ENCODE results near the gene C16orf86.

Gene C16orf86

DNA sequence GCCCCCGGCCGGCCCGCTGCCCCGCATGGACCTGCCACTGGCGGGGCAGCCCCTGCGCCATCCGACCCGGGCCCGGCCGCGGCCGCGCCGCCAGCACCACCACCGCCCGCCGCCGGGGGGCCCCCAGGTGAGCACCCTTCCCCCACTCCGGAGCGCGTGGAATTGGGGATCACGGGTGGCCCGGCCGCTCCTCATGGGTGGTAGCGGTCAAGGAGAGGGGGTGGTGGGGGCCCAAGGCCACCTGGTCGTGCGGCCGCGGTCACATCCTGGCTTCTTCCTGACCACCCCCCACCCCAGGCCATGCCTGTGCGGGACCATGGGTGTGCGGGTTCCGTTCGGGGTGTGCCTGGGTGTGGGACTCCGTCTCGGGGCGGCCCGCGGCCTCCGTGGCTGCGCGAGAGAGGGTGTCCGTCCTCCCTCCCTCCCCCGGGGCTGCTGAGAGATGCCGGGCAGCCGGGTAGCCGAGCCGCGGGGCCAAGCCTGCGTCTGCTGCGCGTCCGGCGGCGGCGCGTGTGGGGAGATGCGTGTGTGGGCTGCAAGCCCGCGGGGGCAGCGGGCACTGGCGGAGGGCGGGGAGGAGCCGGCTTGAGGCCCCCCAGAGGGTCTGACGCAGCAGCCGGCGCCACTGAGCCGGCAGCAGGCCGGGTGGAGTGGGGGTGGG lies 13.4 kb upstream of the C16orf86 start:
- Histone ChIP-seq H3K4me1 (ENCODE audit: control insufficient read depth in 5 of 5, insufficient read depth in 5 of 5, low read length in 5 of 5) (peaks cover 4 to 26% (median 18%) of the 10 kb centered on the region in 5 donors), H3K27ac (ENCODE audit: low read depth, low read length) (no peak overlapping the region), H3K4me3 (ENCODE audit: low read depth in 1 of 5, low read length in 5 of 5) (peak overlapping the region in 1 of 5 donors; percentile 38), H3K36me3 (ENCODE audit: control insufficient read depth in 5 of 5, insufficient read depth in 5 of 5, low read length in 5 of 5) (peaks cover 0 to 17% (median 12%) of the 10 kb centered on the region in 5 donors), H3K9ac (ENCODE audit: low read length in 5 of 5) (no peak overlapping the region), H3K9me3 (ENCODE audit: control insufficient read depth in 5 of 5, low read length in 5 of 5) (no peaks in the 10 kb centered on the region), H3K27me3 (ENCODE audit: control insufficient read depth in 5 of 5, insufficient read depth in 4 of 5, low read length in 5 of 5) (peaks cover 36 to 63% (median 50%) of the 10 kb centered on the region in 5 donors)

DNA sequence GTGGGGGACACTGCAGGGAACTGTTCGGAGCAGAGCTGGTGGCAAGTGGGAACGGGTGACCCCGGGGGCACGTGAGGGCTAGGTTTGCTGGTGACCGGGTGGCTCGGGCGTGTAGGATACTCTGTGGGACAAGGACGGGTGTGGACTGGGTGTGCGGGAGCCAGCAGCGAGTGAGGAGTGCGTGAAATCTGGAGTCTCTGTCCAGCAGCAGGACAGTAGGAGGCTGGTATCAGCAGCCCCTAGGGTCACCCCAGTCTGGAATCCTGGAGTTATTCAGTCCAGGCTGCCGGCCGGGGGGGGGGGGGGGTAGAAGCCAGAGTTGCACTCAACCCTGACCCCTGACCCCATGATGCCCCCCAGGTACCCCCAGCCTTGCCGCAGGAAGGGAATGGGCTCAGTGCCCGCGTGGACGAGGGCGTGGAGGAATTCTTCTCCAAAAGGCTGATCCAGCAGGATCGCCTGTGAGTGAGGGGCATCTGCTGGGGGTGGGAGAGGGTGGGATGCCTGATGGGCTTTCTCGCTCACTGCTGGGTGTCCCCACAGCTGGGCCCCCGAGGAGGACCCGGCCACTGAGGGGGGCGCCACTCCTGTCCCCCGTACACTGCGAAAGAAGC lies 12.7 kb upstream of the C16orf86 start:
- no peaks in the 10 kb centered on the region for H3K9me3 ChIP-seq (ENCODE audit: control insufficient read depth in 5 of 5, low read length in 5 of 5)
- peak overlapping the region in 1 of 5 donors; percentile 38 for H3K4me3 ChIP-seq (ENCODE audit: low read depth in 1 of 5, low read length in 5 of 5)
- H3K27me3 ChIP-seq (ENCODE audit: control insufficient read depth in 5 of 5, insufficient read depth in 4 of 5, low read length in 5 of 5) = peaks cover 29 to 57% (median 43%) of the 10 kb centered on the region in 5 donors
- no peak overlapping the region for H3K27ac ChIP-seq (ENCODE audit: low read depth, low read length)
- peaks cover 0 to 23% (median 14%) of the 10 kb centered on the region in 5 donors for H3K36me3 ChIP-seq (ENCODE audit: control insufficient read depth in 5 of 5, insufficient read depth in 5 of 5, low read length in 5 of 5)
- H3K4me1 ChIP-seq (ENCODE audit: control insufficient read depth in 5 of 5, insufficient read depth in 5 of 5, low read length in 5 of 5) = peaks cover 4 to 23% (median 20%) of the 10 kb centered on the region in 5 donors
- H3K9ac ChIP-seq (ENCODE audit: low read length in 5 of 5) = no peak overlapping the region

DNA sequence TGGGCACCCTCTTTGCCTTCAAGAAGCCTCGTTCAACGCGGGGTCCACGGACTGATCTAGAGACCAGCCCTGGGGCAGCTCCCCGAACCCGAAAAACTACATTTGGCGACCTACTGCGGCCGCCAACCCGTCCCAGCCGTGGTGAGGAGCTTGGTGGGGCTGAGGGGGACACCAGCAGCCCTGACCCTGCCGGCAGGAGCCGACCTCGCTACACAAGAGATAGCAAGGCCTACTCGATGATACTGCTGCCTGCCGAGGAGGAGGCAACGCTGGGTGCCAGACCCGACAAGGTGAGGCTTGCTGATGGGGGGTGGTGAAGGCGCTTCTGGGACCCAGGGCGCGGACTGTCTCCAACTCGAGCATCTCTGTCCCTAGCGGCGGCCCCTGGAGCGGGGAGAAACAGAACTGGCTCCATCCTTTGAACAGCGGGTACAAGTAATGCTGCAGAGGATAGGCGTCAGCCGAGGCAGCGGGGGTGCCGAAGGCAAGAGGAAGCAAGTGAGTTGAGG lies 12.2 kb upstream of the C16orf86 start:
- Histone ChIP-seq H3K27me3 (ENCODE audit: control insufficient read depth in 5 of 5, insufficient read depth in 4 of 5, low read length in 5 of 5) (peaks cover 28 to 51% (median 41%) of the 10 kb centered on the region in 5 donors), H3K36me3 (ENCODE audit: control insufficient read depth in 5 of 5, insufficient read depth in 5 of 5, low read length in 5 of 5) (peaks cover 0 to 24% (median 14%) of the 10 kb centered on the region in 5 donors), H3K9me3 (ENCODE audit: control insufficient read depth in 5 of 5, low read length in 5 of 5) (no peaks in the 10 kb centered on the region), H3K4me3 (ENCODE audit: low read depth in 1 of 5, low read length in 5 of 5) (no peak overlapping the region), H3K9ac (ENCODE audit: low read length in 5 of 5) (no peak overlapping the region), H3K4me1 (ENCODE audit: control insufficient read depth in 5 of 5, insufficient read depth in 5 of 5, low read length in 5 of 5) (peaks cover 2 to 25% (median 23%) of the 10 kb centered on the region in 5 donors), H3K27ac (ENCODE audit: low read depth, low read length) (no peak overlapping the region)

DNA sequence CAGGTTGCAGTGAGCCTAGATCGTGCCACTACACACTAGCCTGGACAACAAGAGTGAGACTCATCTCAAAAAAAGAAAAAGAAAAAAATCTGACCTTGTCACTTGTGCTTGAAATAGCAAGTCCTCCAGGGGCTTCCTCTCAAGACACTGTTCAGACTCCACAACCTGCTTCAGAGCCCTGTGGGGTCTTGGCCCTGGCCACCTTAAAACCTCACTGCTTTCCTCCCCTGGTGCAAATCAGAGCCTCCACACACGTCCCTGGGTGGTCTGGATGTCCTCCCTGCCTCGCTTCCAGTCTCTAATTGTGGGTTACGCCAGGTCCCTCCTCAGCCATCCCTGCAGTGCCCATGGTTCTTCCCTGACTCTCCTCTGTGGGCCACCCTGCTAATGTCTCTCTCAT lies 11.3 kb upstream of the C16orf86 start:
- Histone ChIP-seq H3K27me3 (ENCODE audit: control insufficient read depth in 5 of 5, insufficient read depth in 4 of 5, low read length in 5 of 5) (peaks cover 28 to 44% (median 33%) of the 10 kb centered on the region in 5 donors), H3K36me3 (ENCODE audit: control insufficient read depth in 5 of 5, insufficient read depth in 5 of 5, low read length in 5 of 5) (peaks cover 0 to 24% (median 14%) of the 10 kb centered on the region in 5 donors), H3K4me3 (ENCODE audit: low read depth in 1 of 5, low read length in 5 of 5) (no peak overlapping the region), H3K4me1 (ENCODE audit: control insufficient read depth in 5 of 5, insufficient read depth in 5 of 5, low read length in 5 of 5) (peaks cover 0 to 25% (median 24%) of the 10 kb centered on the region in 5 donors), H3K9ac (ENCODE audit: low read length in 5 of 5) (no peak overlapping the region), H3K27ac (ENCODE audit: low read depth, low read length) (no peak overlapping the region), H3K9me3 (ENCODE audit: control insufficient read depth in 5 of 5, low read length in 5 of 5) (no peaks in the 10 kb centered on the region)

DNA sequence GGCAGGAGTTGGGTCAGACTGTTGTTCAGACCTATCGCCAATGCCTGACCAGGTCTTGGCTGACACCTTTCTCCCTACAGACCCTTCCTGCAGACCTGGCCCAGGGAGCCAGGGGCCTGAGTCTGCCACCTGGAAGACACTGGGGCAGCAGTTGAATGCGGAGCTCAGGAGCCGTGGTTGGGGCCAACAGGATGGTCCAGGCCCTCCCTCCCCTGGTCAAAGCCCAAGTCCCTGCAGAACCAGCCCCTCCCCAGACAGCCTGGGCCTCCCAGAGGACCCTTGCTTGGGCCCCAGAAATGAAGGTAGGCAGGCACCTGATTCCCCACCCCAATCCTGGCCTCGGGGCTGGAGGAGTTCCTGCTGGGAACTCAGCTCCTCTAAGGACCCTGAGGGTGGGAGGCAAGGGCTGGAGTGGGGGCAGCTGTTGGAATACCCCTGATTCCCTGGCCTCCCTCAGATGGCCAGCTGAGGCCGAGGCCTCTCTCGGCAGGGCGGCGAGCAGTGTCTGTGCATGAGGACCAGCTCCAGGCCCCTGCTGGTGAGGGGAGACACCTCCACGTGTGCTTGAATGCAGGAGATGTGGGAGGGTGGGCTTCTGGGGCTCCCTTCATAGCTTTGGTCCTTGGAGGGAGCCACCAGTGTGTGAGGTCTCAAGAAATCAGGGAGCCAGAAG lies 10.1 kb upstream of the C16orf86 start:
- no peak overlapping the region for H3K27ac ChIP-seq (ENCODE audit: low read depth, low read length)
- peaks cover 0 to 24% (median 14%) of the 10 kb centered on the region in 5 donors for H3K36me3 ChIP-seq (ENCODE audit: control insufficient read depth in 5 of 5, insufficient read depth in 5 of 5, low read length in 5 of 5)
- H3K4me3 ChIP-seq (ENCODE audit: low read depth in 1 of 5, low read length in 5 of 5) = no peak overlapping the region
- peaks cover 0 to 36% (median 30%) of the 10 kb centered on the region in 5 donors for H3K4me1 ChIP-seq (ENCODE audit: control insufficient read depth in 5 of 5, insufficient read depth in 5 of 5, low read length in 5 of 5)
- H3K9ac ChIP-seq (ENCODE audit: low read length in 5 of 5) = no peak overlapping the region
- peaks cover 23 to 39% (median 25%) of the 10 kb centered on the region in 5 donors for H3K27me3 ChIP-seq (ENCODE audit: control insufficient read depth in 5 of 5, insufficient read depth in 4 of 5, low read length in 5 of 5)
- H3K9me3 ChIP-seq (ENCODE audit: control insufficient read depth in 5 of 5, low read length in 5 of 5) = no peaks in the 10 kb centered on the region

DNA sequence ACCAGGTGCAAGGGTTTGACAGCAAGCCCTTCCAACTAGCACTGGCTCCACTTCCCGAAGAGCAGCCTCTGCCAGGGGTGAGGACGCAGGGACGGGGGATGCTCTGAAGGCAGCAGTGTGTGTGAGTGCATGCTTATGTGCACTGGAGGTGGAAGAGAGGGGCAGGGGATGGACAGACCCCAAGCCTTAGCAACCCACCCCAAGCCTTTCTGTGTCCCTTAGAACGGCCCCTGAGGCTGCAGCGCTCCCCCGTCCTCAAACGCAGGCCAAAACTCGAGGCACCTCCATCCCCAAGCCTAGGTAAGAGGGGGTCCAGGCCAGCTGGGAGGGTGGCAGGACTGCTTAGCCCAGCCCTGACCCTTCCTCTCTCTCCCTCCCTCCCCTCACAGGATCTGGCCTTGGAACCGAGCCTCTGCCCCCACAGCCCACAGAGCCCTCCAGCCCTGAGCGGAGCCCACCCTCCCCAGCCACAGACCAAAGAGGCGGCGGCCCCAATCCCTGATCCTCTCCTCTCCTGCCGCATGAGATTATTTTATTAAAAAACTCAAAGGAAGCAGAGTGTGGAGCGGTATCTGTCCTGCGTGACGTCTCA lies 9.5 kb upstream of the C16orf86 start:
- no peak overlapping the region for H3K27ac ChIP-seq (ENCODE audit: low read depth, low read length)
- H3K36me3 ChIP-seq (ENCODE audit: control insufficient read depth in 5 of 5, insufficient read depth in 5 of 5, low read length in 5 of 5) = peaks cover 0 to 24% (median 14%) of the 10 kb centered on the region in 5 donors
- no peak overlapping the region for H3K9ac ChIP-seq (ENCODE audit: low read length in 5 of 5)
- H3K4me3 ChIP-seq (ENCODE audit: low read depth in 1 of 5, low read length in 5 of 5) = no peak overlapping the region
- peaks cover 17 to 33% (median 19%) of the 10 kb centered on the region in 5 donors for H3K27me3 ChIP-seq (ENCODE audit: control insufficient read depth in 5 of 5, insufficient read depth in 4 of 5, low read length in 5 of 5)
- H3K9me3 ChIP-seq (ENCODE audit: control insufficient read depth in 5 of 5, low read length in 5 of 5) = no peaks in the 10 kb centered on the region
- peaks cover 0 to 38% (median 31%) of the 10 kb centered on the region in 5 donors for H3K4me1 ChIP-seq (ENCODE audit: control insufficient read depth in 5 of 5, insufficient read depth in 5 of 5, low read length in 5 of 5)

DNA sequence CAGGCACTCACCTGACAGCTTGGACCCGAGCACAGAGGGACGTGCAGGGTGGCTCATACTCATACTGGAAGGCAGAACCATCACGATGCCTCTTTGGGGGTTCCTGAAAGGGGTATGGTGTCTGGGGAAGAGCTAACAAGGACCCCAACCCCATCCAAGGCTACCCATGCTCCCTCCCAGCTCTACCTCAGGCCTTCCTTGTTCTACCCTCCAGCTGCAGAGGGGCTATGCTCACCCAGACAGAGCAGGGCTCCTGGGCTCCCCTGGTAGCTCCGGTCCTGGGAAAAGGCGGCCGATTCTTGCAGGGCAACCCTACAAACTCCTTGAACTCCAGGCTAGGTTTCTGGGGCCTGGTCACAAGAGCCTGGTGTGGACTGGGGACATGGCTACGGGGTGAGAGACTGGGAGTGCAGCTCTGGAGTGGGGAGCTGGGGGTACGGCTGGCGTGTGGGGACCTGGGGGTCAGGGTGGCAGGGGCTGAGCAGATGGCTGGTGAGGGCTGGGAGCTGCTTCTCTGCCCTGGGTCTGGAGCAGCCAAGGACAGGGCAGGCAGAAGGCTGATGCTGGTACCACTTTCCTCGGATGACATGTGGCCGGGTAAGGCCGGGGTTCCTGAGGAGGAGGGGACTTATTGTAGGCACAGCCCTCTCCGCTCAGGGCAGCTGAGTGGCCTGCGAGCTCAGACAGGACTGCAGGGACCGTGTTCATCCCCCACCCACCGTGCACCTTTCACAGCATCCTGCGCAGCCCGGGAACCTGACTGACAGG lies 8.7 kb upstream of the C16orf86 start:
- Histone ChIP-seq H3K27ac (ENCODE audit: low read depth, low read length) (no peak overlapping the region), H3K27me3 (ENCODE audit: control insufficient read depth in 5 of 5, insufficient read depth in 4 of 5, low read length in 5 of 5) (peaks cover 13 to 29% (median 17%) of the 10 kb centered on the region in 5 donors), H3K9me3 (ENCODE audit: control insufficient read depth in 5 of 5, low read length in 5 of 5) (no peaks in the 10 kb centered on the region), H3K36me3 (ENCODE audit: control insufficient read depth in 5 of 5, insufficient read depth in 5 of 5, low read length in 5 of 5) (peaks cover 0 to 30% (median 19%) of the 10 kb centered on the region in 5 donors), H3K4me3 (ENCODE audit: low read depth in 1 of 5, low read length in 5 of 5) (no peak overlapping the region), H3K4me1 (ENCODE audit: control insufficient read depth in 5 of 5, insufficient read depth in 5 of 5, low read length in 5 of 5) (peaks cover 0 to 35% (median 31%) of the 10 kb centered on the region in 5 donors), H3K9ac (ENCODE audit: low read length in 5 of 5) (no peak overlapping the region)

DNA sequence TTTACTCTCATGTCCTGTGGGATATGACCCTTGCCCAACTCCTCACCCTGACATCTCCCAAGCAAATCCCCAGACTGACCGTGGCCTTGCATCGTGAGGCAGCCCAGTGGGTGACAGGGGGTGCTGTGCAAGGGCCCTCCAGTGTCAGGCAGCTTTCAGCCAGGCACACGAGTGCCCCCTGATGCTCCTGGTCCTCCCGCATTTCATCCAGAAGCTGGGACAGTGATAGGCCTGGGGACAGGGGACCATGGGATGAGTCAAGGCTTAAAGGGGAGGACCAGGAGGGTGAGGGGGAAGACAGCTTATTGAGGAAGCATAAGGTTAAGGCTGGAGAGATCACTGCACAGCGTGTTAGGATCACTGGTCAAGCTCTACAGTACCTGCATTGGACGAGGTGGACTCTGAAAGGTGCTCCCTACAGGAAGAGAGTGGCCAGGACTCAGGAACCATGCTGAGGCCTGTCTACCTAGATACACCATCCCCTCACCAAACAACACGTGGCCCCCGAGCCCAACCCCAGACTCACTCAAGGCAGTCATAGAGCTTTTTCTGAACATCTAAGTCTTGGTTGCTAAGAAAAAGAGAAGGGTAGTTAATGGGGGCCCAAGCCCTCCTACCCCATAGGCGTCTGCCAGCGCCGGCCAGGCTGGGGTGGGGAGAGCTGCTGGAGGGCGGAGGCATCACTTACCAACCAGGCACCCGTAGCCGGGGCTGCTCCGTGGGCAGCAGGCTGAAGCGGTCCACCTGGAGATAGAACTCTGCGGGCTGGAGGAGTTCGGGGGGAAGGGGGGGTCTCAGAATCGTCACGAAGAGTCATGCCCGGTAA lies 7.6 kb upstream of the C16orf86 start:
- Histone ChIP-seq H3K36me3 (ENCODE audit: control insufficient read depth in 5 of 5, insufficient read depth in 5 of 5, low read length in 5 of 5) (peaks cover 0 to 40% (median 21%) of the 10 kb centered on the region in 5 donors), H3K27ac (ENCODE audit: low read depth, low read length) (no peak overlapping the region), H3K9me3 (ENCODE audit: control insufficient read depth in 5 of 5, low read length in 5 of 5) (no peaks in the 10 kb centered on the region)

More for the DNA sequence above, 7.6 kb upstream of the C16orf86 start:
- H3K27me3 ChIP-seq (ENCODE audit: control insufficient read depth in 5 of 5, insufficient read depth in 4 of 5, low read length in 5 of 5) = peaks cover 9 to 20% (median 15%) of the 10 kb centered on the region in 5 donors
- H3K4me3 ChIP-seq (ENCODE audit: low read depth in 1 of 5, low read length in 5 of 5) = peak overlapping the region; percentile 33 to 97 (median 93)
- peaks cover 0 to 29% (median 24%) of the 10 kb centered on the region in 5 donors for H3K4me1 ChIP-seq (ENCODE audit: control insufficient read depth in 5 of 5, insufficient read depth in 5 of 5, low read length in 5 of 5)
- H3K9ac ChIP-seq (ENCODE audit: low read length in 5 of 5) = peak overlapping the region in 4 of 5 donors; percentile 61 to 88 (median 78)

Data from subcutaneous abdominal adipose tissue (tissue), 5 donors.